ENCODE data around the gene EGFR.
"Not testable (repeated sequence)": the region's sequence is repeated elsewhere in the genome, so short reads cannot be mapped to it uniquely, and the experiment has no call there.

DNA sequence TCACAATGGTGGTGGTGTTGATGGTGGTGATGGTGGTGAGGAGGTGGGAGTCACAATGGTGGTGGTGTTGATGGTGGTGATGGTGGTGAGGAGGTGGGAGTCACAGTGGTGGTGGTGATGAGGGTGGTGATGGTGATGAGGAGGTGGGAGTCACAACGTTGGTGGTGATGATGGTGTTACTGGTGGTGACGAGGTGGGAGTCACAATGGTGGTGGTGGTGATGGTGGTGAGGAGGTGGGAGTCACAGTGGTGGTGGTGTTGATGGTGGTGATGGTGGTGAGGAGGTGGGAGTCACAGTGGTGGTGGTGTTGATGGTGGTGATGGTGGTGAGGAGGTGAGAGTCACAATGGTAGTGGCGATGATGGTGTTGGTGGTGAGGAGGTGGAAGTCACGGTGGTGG is 148.5 kb downstream of the EGFR start:
- not testable (repeated sequence) for TF ChIP-seq EZH2phosphoT487 (IDR thresholded peaks at IDR 0.05; ENCODE audit: low read depth, severe bottlenecking, unreplicated experiment); EZH2 (IDR thresholded peaks at IDR 0.05; ENCODE audit: borderline replicate concordance)
- TF ChIP-seq, protein P1, sequence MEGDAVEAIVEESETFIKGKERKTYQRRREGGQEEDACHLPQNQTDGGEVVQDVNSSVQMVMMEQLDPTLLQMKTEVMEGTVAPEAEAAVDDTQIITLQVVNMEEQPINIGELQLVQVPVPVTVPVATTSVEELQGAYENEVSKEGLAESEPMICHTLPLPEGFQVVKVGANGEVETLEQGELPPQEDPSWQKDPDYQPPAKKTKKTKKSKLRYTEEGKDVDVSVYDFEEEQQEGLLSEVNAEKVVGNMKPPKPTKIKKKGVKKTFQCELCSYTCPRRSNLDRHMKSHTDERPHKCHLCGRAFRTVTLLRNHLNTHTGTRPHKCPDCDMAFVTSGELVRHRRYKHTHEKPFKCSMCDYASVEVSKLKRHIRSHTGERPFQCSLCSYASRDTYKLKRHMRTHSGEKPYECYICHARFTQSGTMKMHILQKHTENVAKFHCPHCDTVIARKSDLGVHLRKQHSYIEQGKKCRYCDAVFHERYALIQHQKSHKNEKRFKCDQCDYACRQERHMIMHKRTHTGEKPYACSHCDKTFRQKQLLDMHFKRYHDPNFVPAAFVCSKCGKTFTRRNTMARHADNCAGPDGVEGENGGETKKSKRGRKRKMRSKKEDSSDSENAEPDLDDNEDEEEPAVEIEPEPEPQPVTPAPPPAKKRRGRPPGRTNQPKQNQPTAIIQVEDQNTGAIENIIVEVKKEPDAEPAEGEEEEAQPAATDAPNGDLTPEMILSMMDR (IDR thresholded peaks at IDR 0.05; ENCODE audit: poor library complexity), result not testable (repeated sequence)

Data from hepatocyte (in vitro differentiated cells).